ENCODE data around the gene KIFAP3. TPM values are rescaled to one million over a fixed set of nuclear protein-coding genes. Genes with fewer than 3 reads are reported as not detected.
"Not testable (repeated sequence)": the region's sequence is repeated elsewhere in the genome, so short reads cannot be mapped to it uniquely, and the experiment has no call there.

The KIFAP3 gene
- total RNA-seq, 1 donor from 2014 or later: 48.0 TPM

- Histone ChIP-seq H3K27me3 (ENCODE audit: control insufficient read depth in 3 of 3, insufficient read depth in 3 of 3, low read length in 3 of 3) (no peaks in the 10 kb centered on the region), H3K36me3 (ENCODE audit: control insufficient read depth in 3 of 3, insufficient read depth in 3 of 3, low read length in 3 of 3) (no peaks in the 10 kb centered on the region), H3K27ac (ENCODE audit: low read depth, low read length) (no peak overlapping the region), H3K4me1 (ENCODE audit: control insufficient read depth in 3 of 3, insufficient read depth in 3 of 3, low read length in 3 of 3) (no peaks in the 10 kb centered on the region), H3K4me3 (ENCODE audit: low read length in 3 of 3) (no peak overlapping the region), H3K9me3 (ENCODE audit: control insufficient read depth in 3 of 3, low read length in 3 of 3) (no peaks in the 10 kb centered on the region), H3K9ac (ENCODE audit: low read depth in 1 of 3, low read length in 3 of 3) (no peak overlapping the region)
Measured at GRCh38 chr1:170064821-170065220, 9.7 kb downstream of the KIFAP3 start.

DNA sequence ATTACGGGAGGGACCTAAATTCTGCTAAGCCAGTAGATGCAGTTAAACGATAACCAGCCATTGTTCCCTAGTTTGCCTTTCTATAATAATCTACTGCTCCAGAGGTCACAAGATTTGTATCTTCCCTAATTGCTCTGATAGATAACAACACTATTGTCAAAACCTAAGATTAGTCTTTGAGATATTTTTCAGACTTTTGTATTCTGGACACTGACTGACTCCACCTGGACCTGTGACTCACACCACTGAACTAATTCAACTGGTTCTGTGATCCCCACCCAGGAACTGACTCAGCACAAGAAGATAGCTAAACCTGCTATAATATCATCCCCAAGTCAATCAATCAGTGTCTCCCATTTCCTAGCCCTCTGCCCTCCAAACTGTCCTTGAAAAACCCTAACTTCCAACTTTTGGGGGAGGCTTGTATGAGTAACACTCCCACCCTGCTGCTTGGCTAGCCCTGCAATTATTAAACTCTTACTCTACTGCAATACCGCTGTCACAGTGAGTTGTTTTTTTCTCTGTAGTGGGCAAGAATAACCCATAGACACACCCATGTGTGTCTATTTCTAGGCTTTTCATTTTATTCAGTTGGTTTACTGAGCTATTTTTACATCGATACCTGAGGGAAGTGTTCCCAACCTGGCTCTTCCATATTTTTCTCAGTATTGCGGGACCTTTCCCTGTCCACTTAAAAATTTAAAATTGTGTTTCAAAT lies 11.2 kb downstream of the KIFAP3 start:
- Histone ChIP-seq H3K9ac (ENCODE audit: low read depth in 1 of 3, low read length in 3 of 3) (no peak overlapping the region), H3K9me3 (ENCODE audit: control insufficient read depth in 3 of 3, low read length in 3 of 3) (no peaks in the 10 kb centered on the region), H3K27me3 (ENCODE audit: control insufficient read depth in 3 of 3, insufficient read depth in 3 of 3, low read length in 3 of 3) (no peaks in the 10 kb centered on the region), H3K4me1 (ENCODE audit: control insufficient read depth in 3 of 3, insufficient read depth in 3 of 3, low read length in 3 of 3) (no peaks in the 10 kb centered on the region), H3K4me3 (ENCODE audit: low read length in 3 of 3) (no peak overlapping the region), H3K36me3 (ENCODE audit: control insufficient read depth in 3 of 3, insufficient read depth in 3 of 3, low read length in 3 of 3) (no peaks in the 10 kb centered on the region), H3K27ac (ENCODE audit: low read depth, low read length) (no peak overlapping the region)

DNA sequence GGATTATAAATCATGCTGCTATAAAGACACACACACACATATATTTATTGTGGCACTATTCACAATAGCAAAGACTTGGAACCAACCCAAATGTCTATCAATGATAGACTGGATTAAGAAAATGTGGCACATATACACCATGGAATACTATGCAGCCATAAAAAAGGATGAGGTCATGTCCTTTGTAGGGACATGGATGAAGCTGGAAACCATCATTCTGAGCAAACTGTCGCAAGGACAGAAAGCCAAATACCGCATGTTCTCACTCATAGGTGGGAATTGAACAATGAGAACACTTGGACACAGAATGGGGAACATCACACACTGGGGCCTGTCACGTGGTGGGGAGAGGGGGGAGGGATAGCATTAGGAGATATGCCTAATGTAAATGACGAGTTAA lies 12.8 kb downstream of the KIFAP3 start:
- not testable (repeated sequence) for H3K9me3 ChIP-seq (ENCODE audit: control insufficient read depth in 3 of 3, low read length in 3 of 3); H3K36me3 ChIP-seq (ENCODE audit: control insufficient read depth in 3 of 3, insufficient read depth in 3 of 3, low read length in 3 of 3); H3K27me3 ChIP-seq (ENCODE audit: control insufficient read depth in 3 of 3, insufficient read depth in 3 of 3, low read length in 3 of 3)

GRCh38 chr1:170060015-170060520 lies 14.4 kb downstream of the KIFAP3 start:
- not testable (repeated sequence) for H3K4me1 ChIP-seq (ENCODE audit: control insufficient read depth in 3 of 3, insufficient read depth in 3 of 3, low read length in 3 of 3); H3K27ac ChIP-seq (ENCODE audit: low read depth, low read length); H3K9me3 ChIP-seq (ENCODE audit: control insufficient read depth in 3 of 3, low read length in 3 of 3); H3K36me3 ChIP-seq (ENCODE audit: control insufficient read depth in 3 of 3, insufficient read depth in 3 of 3, low read length in 3 of 3); H3K9ac ChIP-seq (ENCODE audit: low read depth in 1 of 3, low read length in 3 of 3); H3K4me3 ChIP-seq (ENCODE audit: low read length in 3 of 3); H3K27me3 ChIP-seq (ENCODE audit: control insufficient read depth in 3 of 3, insufficient read depth in 3 of 3, low read length in 3 of 3)

More for the DNA sequence above, 12.8 kb downstream of the KIFAP3 start:
- not testable (repeated sequence) for H3K9ac ChIP-seq (ENCODE audit: low read depth in 1 of 3, low read length in 3 of 3); H3K4me3 ChIP-seq (ENCODE audit: low read length in 3 of 3); H3K27ac ChIP-seq (ENCODE audit: low read depth, low read length); H3K4me1 ChIP-seq (ENCODE audit: control insufficient read depth in 3 of 3, insufficient read depth in 3 of 3, low read length in 3 of 3)

DNA sequence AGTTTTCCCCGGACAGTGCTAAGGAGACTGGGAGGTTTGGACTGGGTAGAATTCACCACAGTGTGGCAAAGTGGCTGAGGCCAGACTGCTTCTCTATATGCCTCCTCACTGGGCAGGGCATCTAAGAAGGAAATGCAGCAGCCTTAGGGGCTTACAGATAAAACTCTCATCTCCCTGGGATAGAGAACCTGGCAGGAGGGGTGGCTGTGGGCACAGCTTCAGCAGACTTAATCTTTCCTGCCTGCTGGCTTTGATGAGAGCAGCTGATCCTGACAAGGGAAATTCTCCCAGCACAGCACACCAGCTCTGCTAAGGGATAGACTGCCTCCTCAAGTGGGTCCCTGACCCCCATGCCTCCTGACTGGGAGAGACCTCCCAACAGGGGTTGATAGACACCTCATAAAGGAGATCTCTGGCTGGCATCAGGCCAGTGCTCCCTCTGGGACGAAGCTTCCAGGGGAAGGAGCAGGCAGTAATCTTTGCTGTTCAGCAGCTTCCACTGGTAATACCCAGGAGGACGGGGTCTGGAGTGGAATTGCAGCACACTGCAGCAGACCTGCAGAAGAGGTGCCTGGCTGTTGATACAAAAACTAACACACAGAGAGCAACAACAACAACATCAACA lies 25.2 kb downstream of the KIFAP3 start:
- Histone ChIP-seq H3K36me3 (ENCODE audit: control insufficient read depth in 3 of 3, insufficient read depth in 3 of 3, low read length in 3 of 3) (peaks cover 2 to 8% (median 6%) of the 10 kb centered on the region in 3 donors), H3K4me3 (ENCODE audit: low read length in 3 of 3) (no peak overlapping the region), H3K4me1 (ENCODE audit: control insufficient read depth in 3 of 3, insufficient read depth in 3 of 3, low read length in 3 of 3) (no peaks in the 10 kb centered on the region), H3K27me3 (ENCODE audit: control insufficient read depth in 3 of 3, insufficient read depth in 3 of 3, low read length in 3 of 3) (no peaks in the 10 kb centered on the region), H3K9me3 (ENCODE audit: control insufficient read depth in 3 of 3, low read length in 3 of 3) (no peaks in the 10 kb centered on the region), H3K27ac (ENCODE audit: low read depth, low read length) (no peak overlapping the region), H3K9ac (ENCODE audit: low read depth in 1 of 3, low read length in 3 of 3) (no peak overlapping the region)

DNA sequence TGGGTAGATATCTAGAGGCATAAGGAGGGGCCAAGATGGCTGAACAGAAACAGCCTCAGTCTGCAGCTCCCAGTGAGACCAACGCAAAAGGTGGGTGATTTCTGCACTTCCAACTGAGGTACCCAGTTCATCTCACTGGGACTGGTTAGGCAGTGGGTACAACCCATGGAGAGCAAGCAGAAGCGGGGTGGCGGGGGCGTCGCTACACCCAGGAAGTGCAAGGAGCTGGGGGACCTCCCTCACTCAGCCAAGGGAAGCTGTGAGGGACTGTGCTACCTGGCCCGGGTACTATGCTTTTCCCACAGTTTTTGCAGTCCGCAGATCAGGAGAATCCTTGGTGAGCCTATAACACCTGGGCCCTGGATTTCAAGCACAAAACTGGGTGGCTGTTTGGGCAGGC lies 26.0 kb downstream of the KIFAP3 start:
- H3K4me1 ChIP-seq (ENCODE audit: control insufficient read depth in 3 of 3, insufficient read depth in 3 of 3, low read length in 3 of 3): no peaks in the 10 kb centered on the region
- peaks cover 2 to 8% (median 6%) of the 10 kb centered on the region in 3 donors for H3K36me3 ChIP-seq (ENCODE audit: control insufficient read depth in 3 of 3, insufficient read depth in 3 of 3, low read length in 3 of 3)
- no peaks in the 10 kb centered on the region for H3K27me3 ChIP-seq (ENCODE audit: control insufficient read depth in 3 of 3, insufficient read depth in 3 of 3, low read length in 3 of 3)

DNA sequence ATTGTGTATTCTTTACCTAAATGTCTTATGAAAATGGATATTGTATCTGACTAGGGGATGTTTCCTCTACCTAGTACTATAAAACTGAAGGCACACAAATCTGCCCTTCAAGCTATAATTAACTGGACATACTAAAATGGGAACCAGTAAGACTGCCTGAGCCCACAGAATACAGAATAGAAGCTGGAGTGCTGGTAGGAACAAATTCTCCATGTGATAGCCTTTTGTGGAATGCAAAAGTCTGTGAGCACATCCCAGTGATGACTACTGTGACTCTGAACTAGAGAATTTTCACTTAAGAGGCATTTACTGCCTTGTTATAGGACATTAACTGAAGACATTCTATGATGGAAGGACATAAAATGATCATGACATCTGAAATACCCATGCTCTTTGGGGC lies 30.3 kb downstream of the KIFAP3 start:
- H3K4me3 ChIP-seq (ENCODE audit: low read length in 3 of 3): no peak overlapping the region
- peaks cover 0 to 11% (median 11%) of the 10 kb centered on the region in 3 donors for H3K36me3 ChIP-seq (ENCODE audit: control insufficient read depth in 3 of 3, insufficient read depth in 3 of 3, low read length in 3 of 3)
- H3K9me3 ChIP-seq (ENCODE audit: control insufficient read depth in 3 of 3, low read length in 3 of 3): no peaks in the 10 kb centered on the region

More for the DNA sequence above, 26.0 kb downstream of the KIFAP3 start:
- Histone ChIP-seq H3K9ac (ENCODE audit: low read depth in 1 of 3, low read length in 3 of 3) (no peak overlapping the region), H3K27ac (ENCODE audit: low read depth, low read length) (no peak overlapping the region), H3K9me3 (ENCODE audit: control insufficient read depth in 3 of 3, low read length in 3 of 3) (no peaks in the 10 kb centered on the region), H3K4me3 (ENCODE audit: low read length in 3 of 3) (no peak overlapping the region)

DNA sequence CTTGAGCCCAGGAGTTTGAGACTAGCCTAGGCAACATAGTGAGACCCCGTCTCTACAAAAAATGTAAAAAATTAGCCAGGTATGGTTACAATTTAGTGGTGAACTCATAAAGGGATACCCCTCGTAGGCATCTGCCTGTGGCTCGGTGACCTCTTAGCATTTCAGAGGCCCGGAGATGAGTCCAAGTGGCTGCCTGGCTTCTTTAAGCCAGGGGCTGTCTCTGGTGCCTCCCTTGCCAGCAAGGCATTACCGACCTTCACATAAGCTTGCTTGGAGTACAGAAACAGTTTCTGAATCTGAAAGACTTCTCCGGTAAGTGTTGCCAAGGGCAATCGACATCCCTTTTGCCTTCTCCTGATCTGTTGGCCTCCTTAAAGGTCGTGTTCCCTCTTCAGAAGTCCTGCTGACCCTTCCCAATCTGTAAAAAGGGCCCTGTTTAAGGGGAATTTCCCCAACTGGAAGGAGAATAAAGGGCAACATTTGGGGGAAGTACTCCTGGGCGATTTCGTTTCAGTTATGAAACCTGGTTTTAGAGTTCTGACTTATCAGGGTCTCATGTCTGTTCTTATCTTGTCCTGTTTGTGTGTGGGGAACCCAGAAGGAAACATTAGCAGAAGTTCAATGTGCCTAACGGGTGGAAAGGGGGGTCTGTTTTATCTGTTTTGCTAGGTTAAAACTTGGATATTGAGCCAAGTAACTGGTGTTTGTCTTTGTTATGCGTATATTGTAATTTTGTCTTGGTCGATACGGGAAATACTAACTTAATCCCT lies 32.9 kb downstream of the KIFAP3 start:
- H3K36me3 ChIP-seq (ENCODE audit: control insufficient read depth in 3 of 3, insufficient read depth in 3 of 3, low read length in 3 of 3): peaks cover 0 to 12% (median 6%) of the 10 kb centered on the region in 3 donors

More for the DNA sequence above, 30.3 kb downstream of the KIFAP3 start:
- no peaks in the 10 kb centered on the region for H3K27me3 ChIP-seq (ENCODE audit: control insufficient read depth in 3 of 3, insufficient read depth in 3 of 3, low read length in 3 of 3)
- H3K27ac ChIP-seq (ENCODE audit: low read depth, low read length): no peak overlapping the region
- no peaks in the 10 kb centered on the region for H3K4me1 ChIP-seq (ENCODE audit: control insufficient read depth in 3 of 3, insufficient read depth in 3 of 3, low read length in 3 of 3)
- no peak overlapping the region for H3K9ac ChIP-seq (ENCODE audit: low read depth in 1 of 3, low read length in 3 of 3)

DNA sequence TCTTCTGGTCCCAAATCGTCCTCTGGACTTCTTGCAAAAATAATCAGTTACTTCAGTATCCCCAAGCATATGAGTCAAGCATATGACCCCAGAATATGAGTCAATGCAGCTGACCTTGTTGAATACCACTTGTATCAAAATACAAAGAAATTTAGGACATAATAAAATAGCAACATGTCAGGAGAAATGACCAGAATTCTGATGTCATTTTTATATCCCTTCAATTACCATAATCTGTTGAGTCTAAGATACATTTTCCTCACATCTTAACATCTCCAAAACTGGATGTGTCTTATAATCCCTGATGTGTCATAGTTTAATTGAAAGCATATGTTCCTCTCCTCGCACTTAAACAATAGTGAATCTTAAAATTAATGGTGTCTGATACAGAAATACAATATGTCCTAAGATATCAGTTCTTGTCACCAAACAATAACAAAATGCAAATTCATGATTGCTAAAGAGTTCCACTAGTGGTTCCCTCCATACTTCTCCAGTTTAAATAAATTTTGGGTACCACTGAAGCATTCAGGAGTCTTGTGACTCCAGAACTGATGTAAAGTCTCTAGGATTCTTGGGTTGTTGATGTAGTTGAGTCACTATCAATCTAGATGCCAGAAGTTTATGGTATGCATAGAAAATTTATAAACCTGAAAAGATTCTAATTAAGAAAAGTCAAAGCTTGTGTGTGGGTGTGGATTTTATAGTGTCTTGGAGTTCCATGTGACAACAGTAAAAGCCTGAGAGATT lies 41.8 kb downstream of the KIFAP3 start:
- Histone ChIP-seq H3K4me1 (ENCODE audit: control insufficient read depth in 3 of 3, insufficient read depth in 3 of 3, low read length in 3 of 3) (no peaks in the 10 kb centered on the region), H3K9me3 (ENCODE audit: control insufficient read depth in 3 of 3, low read length in 3 of 3) (no peaks in the 10 kb centered on the region), H3K27me3 (ENCODE audit: control insufficient read depth in 3 of 3, insufficient read depth in 3 of 3, low read length in 3 of 3) (no peaks in the 10 kb centered on the region), H3K27ac (ENCODE audit: low read depth, low read length) (no peak overlapping the region), H3K36me3 (ENCODE audit: control insufficient read depth in 3 of 3, insufficient read depth in 3 of 3, low read length in 3 of 3) (peaks cover 0 to 11% (median 0%) of the 10 kb centered on the region in 3 donors), H3K4me3 (ENCODE audit: low read length in 3 of 3) (no peak overlapping the region), H3K9ac (ENCODE audit: low read depth in 1 of 3, low read length in 3 of 3) (no peak overlapping the region)

More for the DNA sequence above, 32.9 kb downstream of the KIFAP3 start:
- no peak overlapping the region for H3K27ac ChIP-seq (ENCODE audit: low read depth, low read length)
- no peaks in the 10 kb centered on the region for H3K4me1 ChIP-seq (ENCODE audit: control insufficient read depth in 3 of 3, insufficient read depth in 3 of 3, low read length in 3 of 3)
- H3K27me3 ChIP-seq (ENCODE audit: control insufficient read depth in 3 of 3, insufficient read depth in 3 of 3, low read length in 3 of 3): no peaks in the 10 kb centered on the region
- H3K9me3 ChIP-seq (ENCODE audit: control insufficient read depth in 3 of 3, low read length in 3 of 3): no peaks in the 10 kb centered on the region
- no peak overlapping the region for H3K4me3 ChIP-seq (ENCODE audit: low read length in 3 of 3)
- H3K9ac ChIP-seq (ENCODE audit: low read depth in 1 of 3, low read length in 3 of 3): no peak overlapping the region

Data from skeletal muscle tissue (tissue), 4 donors.